GM19455 (cell line): ENCODE results near the gene ZNF266.

Experiments
- ATAC-seq: cut with Tn5 transposase; IDR thresholded peaks from one replicate; pipeline ENCODE4 v1.9.1; 2021; ENCODE audit not compliant: unreplicated experiment

Gene ZNF266

GRCh38 chr19:9435279-9436268 is at the start of gene ZNF266:
Gene ZNF266, minus strand, starts transcription at chr19:9435573. Its CDS starts 15,484 bp downstream, at chr19:9420089.
- peak; percentile 89 for ATAC-seq

DNA sequence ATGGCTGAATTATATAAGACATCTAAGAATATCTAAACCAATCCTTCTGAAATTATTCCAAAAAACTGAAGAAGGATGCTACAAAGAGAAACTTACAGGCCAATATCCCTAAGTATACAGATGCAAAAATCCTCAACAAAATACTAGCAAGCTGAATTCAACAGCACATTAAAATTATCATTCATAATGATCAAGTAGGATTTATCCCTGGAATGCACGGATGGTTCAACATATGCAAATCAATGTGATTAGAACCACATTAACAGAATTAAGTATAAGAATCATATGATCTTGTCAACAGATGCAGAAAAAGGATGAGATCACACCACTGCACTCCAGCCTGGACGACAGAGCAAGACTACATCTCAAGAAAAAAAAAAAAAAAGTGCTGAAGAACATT is 49.8 kb upstream of the ZNF266 start:
- ATAC-seq, result no peak

DNA sequence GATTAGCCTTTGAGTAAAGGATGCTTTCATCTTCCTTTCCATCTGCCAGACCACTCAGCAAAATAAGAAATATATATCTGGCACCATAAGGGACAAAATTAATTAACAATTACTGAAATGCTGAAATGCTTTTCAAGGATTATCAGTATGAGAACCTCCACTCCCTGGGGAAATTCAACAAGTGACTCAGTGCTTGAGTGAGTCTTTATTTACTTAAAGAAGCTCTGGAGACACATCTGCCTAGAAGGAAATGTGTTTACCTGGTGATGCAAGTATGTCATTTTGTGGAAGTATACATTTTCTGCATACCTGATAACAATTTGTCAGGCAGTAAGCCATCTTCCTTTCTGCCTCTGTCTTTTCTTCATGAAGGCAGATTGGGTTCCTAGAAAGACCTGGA is 39.6 kb upstream of the ZNF266 start:
- ATAC-seq, result no peak

DNA sequence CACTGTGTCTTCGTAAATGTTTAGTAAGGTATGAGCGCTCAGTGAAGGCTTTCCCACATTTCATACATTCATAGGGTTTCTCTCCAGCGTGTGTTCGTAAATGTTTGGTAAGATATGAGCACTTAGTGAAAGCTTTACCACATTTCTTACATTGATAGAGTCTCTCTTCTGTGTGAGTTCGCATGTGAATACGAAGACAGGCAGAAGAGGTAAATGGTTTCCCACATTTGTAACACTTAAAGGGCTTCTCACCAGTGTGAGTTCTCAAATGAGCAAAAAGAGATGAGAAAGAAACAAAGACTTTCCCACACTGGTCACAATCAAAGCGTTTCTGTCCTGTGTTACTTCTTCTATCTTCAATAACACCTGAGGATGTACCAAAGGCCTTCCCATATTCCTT is 31.8 kb upstream of the ZNF266 start:
- ATAC-seq, result no peak

- ATAC-seq, result no peak
Measured at GRCh38 chr19:9461938-9462337, 26.6 kb upstream of the ZNF266 start.

- no peak for ATAC-seq
Measured at GRCh38 chr19:9456018-9456689, 20.8 kb upstream of the ZNF266 start.

DNA sequence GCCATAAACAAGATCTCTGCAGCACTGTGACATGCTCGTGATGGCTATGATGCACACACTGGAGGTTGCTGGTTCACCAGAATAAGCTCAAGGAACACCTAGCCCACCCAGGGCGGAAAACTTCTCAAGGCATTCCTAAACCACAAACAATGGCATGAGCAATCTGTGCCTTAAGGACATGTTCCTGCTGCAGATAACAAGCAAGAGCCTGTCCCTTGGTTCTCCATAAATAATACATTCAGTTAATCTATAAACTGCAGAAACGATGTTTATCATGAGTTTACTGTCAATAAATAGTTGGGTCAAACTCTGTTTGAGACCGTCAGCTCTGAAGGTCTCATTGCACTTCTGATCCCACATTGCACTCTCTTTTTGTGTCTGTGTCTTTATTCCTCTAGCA is 18.6 kb upstream of the ZNF266 start:
- no peak for ATAC-seq

- ATAC-seq, result no peak
Measured at GRCh38 chr19:9445037-9445436, 9.7 kb upstream of the ZNF266 start.

- ATAC-seq, result no peak
Measured at GRCh38 chr19:9436358-9436757, 985 bp upstream of the ZNF266 start.

DNA sequence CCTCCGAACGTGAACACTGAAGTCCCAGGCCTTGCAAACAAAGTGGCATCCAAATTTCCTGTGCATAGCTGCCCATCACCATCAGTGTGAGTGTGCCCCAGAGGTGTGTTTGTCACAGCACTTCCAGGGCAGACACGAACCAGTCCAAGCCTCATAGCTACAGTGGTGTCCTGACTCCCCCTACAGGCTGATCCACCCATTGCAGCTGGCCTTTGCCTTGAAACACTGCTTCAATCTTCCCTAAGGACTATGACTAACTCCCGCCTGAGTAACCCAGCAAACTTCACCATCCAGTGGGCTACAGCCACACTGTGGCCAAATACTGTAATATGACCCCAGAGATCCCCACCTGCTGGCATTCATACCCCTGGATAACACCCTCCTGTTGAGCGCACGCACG is 3.9 kb downstream of the ZNF266 start:
- ATAC-seq, result no peak

- ATAC-seq, result no peak
Measured at GRCh38 chr19:9430444-9430843, 4.9 kb downstream of the ZNF266 start.

DNA sequence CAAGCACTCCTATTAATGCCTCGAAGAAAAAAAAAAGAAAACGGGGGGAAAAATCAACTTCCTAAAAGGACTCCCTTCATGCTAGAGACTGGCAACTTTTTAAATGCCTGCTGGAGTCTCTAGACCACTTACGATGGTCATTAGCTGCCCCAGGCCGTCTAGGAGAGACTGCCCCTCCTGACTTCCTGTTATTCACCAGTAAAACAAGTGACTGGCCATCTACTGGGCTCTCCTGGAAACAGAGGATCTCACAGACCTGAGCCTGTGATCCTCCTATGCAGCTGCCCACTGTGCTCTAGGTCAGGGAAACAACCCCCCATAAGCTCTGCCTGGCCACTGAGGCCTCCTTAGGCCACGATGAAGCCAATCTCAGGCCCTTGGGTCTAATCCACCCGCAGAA is 7.4 kb downstream of the ZNF266 start:
- no peak for ATAC-seq

DNA sequence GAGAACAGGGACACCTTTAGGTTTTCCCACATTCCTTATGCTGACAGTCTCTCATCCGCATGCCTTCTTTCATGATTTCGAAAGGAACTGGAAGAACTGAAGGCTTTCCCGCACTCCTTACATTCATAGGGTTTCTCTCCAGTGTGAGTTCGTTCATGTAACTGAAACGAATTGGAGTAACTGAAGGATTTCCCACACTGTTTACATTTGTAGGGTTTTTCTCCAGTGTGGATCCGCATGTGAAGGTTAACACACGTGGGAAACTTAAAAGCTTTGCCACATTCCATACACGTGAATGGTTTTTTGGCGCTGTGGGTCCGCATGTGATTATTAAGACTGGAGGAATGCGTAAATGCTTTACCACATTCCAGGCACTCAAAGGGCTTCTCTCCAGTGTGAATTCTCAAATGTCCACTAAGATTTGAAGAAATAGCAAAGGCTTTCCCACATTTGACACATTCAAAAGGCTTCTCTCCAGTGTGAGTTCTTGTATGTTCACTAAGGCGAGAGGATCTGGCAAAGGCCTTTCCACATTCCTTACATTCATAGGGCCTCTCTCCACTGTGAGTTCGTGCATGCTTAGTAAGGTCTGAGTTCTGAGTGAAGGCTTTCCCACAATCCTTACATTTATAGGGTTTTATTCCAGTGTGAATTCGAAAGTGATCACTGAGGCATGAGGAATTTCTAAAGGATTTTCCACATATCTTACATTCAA is 22.0 kb downstream of the ZNF266 start:
- ATAC-seq, result no peak

- ATAC-seq, result no peak
Measured at GRCh38 chr19:9407827-9408226, 27.5 kb downstream of the ZNF266 start.

DNA sequence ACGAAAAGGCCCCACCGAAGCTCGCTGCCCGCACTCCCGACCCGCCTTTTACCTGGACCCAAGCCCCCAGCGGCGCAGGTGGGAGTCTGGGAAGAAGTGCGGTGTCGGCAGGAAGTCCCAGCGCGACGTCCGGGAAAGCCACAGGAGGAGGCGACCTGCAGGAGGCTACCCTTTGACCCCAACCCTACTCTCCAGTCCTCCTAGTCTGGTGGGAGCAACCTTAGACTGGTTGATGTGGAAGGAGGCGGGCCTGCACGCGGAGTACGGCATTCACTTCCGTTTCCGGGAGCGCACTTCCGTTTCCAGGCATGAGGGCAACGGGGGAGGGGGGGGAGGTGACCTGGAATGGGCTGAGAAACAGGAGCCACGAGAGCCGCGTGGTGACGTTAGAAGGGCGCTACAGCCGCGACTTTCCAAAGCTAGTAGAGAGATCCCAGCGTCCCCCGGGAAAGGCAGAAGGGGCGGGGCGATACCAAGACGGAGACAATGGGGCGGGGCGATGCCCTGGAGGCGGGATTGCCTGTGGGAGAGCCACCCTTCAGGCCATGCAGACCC is 28.5 kb downstream of the ZNF266 start:
- ATAC-seq, result no peak

DNA sequence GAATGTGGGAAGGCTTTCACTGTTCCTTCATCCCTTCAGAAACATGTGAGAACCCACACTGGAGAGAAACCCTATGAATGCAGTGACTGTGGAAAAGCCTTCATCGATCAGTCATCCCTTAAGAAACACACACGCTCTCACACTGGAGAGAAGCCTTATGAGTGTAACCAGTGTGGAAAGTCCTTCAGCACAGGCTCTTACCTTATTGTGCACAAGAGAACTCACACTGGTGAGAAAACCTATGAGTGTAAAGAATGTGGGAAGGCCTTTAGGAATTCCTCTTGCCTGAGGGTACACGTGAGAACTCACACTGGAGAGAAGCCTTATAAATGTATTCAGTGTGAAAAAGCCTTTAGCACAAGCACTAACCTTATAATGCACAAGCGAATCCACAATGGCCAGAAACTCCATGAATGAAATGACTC is 54.0 kb downstream of the ZNF266 start:
- ATAC-seq, result no peak

DNA sequence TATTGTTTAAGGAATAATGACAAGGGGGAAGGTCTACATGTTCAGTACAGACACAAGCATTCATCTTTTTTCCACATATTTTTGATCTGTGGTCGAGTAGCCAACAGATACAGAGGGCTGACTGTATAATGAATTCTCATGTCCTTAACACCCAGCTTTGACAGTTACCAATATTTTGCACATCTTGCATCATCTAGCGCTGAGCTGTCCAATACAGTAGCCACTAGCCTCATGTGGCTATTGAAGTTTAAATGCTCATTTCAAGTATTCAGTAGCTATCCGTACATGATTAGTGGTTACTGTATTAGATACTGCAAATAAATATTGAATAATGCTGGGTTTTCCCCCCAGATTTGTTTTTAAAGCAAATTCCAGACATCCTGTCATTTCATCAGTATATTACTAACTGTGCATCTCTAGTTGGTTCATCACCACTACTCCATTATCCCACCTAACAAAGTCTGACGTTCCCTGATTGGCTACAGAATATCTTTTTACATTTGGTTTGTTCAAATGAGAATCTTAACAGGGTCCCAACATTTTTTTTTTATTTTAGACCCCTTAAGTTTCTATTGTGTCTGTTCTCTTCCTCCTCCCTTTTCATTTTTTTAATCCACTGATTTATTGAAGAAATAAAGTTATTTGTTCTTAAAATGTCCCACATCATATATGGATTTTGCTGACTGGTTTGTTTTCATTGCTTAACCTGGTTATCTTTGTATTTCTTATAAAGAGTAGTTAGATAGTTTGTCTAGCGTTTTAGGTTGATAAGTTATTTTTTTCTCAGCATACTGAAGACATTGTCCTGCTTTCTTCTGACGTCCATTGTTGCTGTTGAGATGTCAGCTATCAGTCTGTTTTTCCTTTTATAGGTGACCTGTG is 64.4 kb downstream of the ZNF266 start:
- ATAC-seq, result no peak

DNA sequence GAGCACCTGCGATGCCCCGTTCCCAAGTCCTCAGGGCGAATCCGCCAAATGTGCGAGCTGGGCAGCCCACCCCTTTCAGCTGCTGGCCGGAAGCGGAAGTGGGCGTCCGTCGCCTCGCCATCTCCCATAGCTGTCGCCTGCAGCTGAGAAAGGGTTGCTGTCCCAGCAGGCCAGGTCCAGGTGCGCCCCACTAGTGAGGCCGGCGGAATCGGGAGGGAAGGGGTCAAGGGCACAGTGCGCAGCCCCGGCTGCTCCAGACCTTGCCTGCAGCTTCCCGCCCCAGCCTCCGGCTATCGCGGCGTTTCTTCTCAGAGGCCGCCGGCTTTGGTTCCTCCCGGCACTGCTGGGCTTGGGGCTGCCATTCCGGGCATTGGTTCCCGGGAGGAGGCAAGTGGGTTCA is 72.5 kb downstream of the ZNF266 start, which contains the start of gene ZNF177:
TSS of gene ZNF177 (plus strand) at position 109 of the 400 bp plus-strand sequence. CDS start 15,299 bp downstream, outside the sequence.
- no peak for ATAC-seq
